Epithelial cell of esophagus (primary cell): ENCODE data around the gene MED10.
"Not testable (repeated sequence)": the region's sequence is repeated elsewhere in the genome, so short reads cannot be mapped to it uniquely, and the experiment has no call there.

Experiments used
- DNase-seq: peaks from one replicate; pipeline ENCODE4 v3.0.0; 2010; ENCODE audit warnings: low read depth
- H3K4me3 ChIP-seq: 2 replicates; pipeline ENCODE4 v1.5.1; 2011; ENCODE audit warnings: mild to moderate bottlenecking, low read length, control low read depth
- CTCF ChIP-seq: IDR thresholded peaks from 2 replicates; pipeline ENCODE4 v1.5.1; 2011; ENCODE audit warnings: low read depth, mild to moderate bottlenecking, low read length, control low read depth, inconsistent platforms; ENCODE audit not compliant: insufficient read depth; ENCODE audit errors: missing control alignments

MED10 gene

GRCh38 chr5:6362846-6363245, 15.5 kb downstream of the MED10 start:
- TF ChIP-seq CTCF, result no peak
- no peak for DNase-seq
- no peak overlapping the region for H3K4me3 ChIP-seq

GRCh38 chr5:6361101-6361500, 17.2 kb downstream of the MED10 start:
- TF ChIP-seq CTCF, result no peak
- H3K4me3 ChIP-seq, result no peak overlapping the region
- DNase-seq, result no peak

GRCh38 chr5:6360323-6361072, 17.8 kb downstream of the MED10 start:
- DNase-seq, result no peak

GRCh38 chr5:6359555-6360322, 18.6 kb downstream of the MED10 start:
- DNase-seq, result no peak
- no peak overlapping the region for H3K4me3 ChIP-seq
- TF ChIP-seq CTCF, result no peak

More at GRCh38 chr5:6360323-6361072, 17.8 kb downstream of the MED10 start:
- no peak overlapping the region for H3K4me3 ChIP-seq
- TF ChIP-seq CTCF, result no peak

- DNase-seq, result no peak
- H3K4me3 ChIP-seq, result no peak overlapping the region
- TF ChIP-seq CTCF, result no peak
Measured at GRCh38 chr5:6358434-6358820, 19.9 kb downstream of the MED10 start.

- DNase-seq, H3K4me3 ChIP-seq: not testable (repeated sequence)
Measured at GRCh38 chr5:6357817-6358433, 20.4 kb downstream of the MED10 start.

GRCh38 chr5:6356578-6357164, 21.7 kb downstream of the MED10 start:
- no peak for TF ChIP-seq CTCF
- no peak for DNase-seq
- H3K4me3 ChIP-seq, result no peak overlapping the region
